Measurements from ENCODE around the gene ZNF619.
"Not testable (repeated sequence)": the region's sequence is repeated elsewhere in the genome, so short reads cannot be mapped to it uniquely, and the experiment has no call there.

ZNF619 gene

GRCh38 chr3:40456279-40456939 is 20.5 kb upstream of the ZNF619 start:
- peak overlapping the region; percentile 36 for H4K91ac ChIP-seq (ENCODE audit: low read length)
- H2BK120ac ChIP-seq (ENCODE audit: low read depth, low read length) = no peak overlapping the region
- peak overlapping the region; percentile 84 for H2AK5ac ChIP-seq (ENCODE audit: low read length, severe bottlenecking)
- H3K27me3 ChIP-seq (ENCODE audit: control insufficient read depth in 1 of 2, insufficient read depth in 1 of 2, low read length in 2 of 2) = no peaks in the 10 kb centered on the region
- peaks cover 16% of the 10 kb centered on the region for H3K79me1 ChIP-seq (replicated peaks; ENCODE audit: low read length, poor library complexity, severe bottlenecking)
- peak overlapping the region; percentile 63 to 64 for H2BK12ac ChIP-seq (ENCODE audit: low read length in 2 of 2)
- H4K8ac ChIP-seq (ENCODE audit: low read length) = peak overlapping the region; percentile 81
- H2BK5ac ChIP-seq (ENCODE audit: low read depth, low read length, poor library complexity, severe bottlenecking) = no peak overlapping the region
- peak overlapping the region; percentile 92 for H3K27ac ChIP-seq (ENCODE audit: low read length, poor library complexity, severe bottlenecking)
- H3K14ac ChIP-seq (ENCODE audit: low read length in 2 of 2) = no peak overlapping the region
- H3K23ac ChIP-seq (ENCODE audit: low read length in 2 of 2) = no peak overlapping the region
- no peak overlapping the region for H2BK15ac ChIP-seq (ENCODE audit: low read depth, poor library complexity, severe bottlenecking)
- no peak for DNase-seq
- H3K4me3 ChIP-seq (ENCODE audit: insufficient read depth in 1 of 2, low read depth in 1 of 2, low read length in 2 of 2) = peak overlapping the region in 1 of 2 experiments; percentile 96
- H3K4me1 ChIP-seq (ENCODE audit: control insufficient read depth, insufficient read depth, low read depth, low read length) = peaks cover 14% of the 10 kb centered on the region
- H3K4me2 ChIP-seq (ENCODE audit: low read length, poor library complexity, severe bottlenecking) = peak overlapping the region; percentile 66
- WGBS = 86% methylated on average over 26 of the region's 29 CpGs
- H3K9me3 ChIP-seq (ENCODE audit: control insufficient read depth, low read length) = no peaks in the 10 kb centered on the region
- no peak overlapping the region for H3K18ac ChIP-seq (ENCODE audit: low read depth in 1 of 2, low read length in 2 of 2)
- no peak overlapping the region for H2AFZ ChIP-seq (ENCODE audit: low read depth, low read length)
- no peak overlapping the region for H3K4ac ChIP-seq (ENCODE audit: low read depth in 1 of 2, low read length in 2 of 2)
- peak overlapping the region; percentile 98 for H3K9ac ChIP-seq (ENCODE audit: low read length)
- peaks cover 19 to 39% of the 10 kb centered on the region in 2 experiments for H3K36me3 ChIP-seq (ENCODE audit: control insufficient read depth in 1 of 2, insufficient read depth in 2 of 2, low read depth in 1 of 2, low read length in 2 of 2)

GRCh38 chr3:40456940-40457823 is 19.7 kb upstream of the ZNF619 start, which contains the start of gene RPL14:
Gene RPL14 (plus strand): TSS chr3:40457339. CDS start chr3:40457472, 133 bp downstream.
- Histone ChIP-seq H3K9me3 (ENCODE audit: control insufficient read depth, low read length) (no peaks in the 10 kb centered on the region), H2BK15ac (ENCODE audit: low read depth, poor library complexity, severe bottlenecking) (peak within 1 kb of the TSS; percentile 12), H2BK120ac (ENCODE audit: low read depth, low read length) (no peak within 1 kb of the TSS), H2AFZ (ENCODE audit: low read depth, low read length) (peak within 1 kb of the TSS; percentile 86), H2BK5ac (ENCODE audit: low read depth, low read length, poor library complexity, severe bottlenecking) (peak within 1 kb of the TSS; percentile 77), H3K9ac (ENCODE audit: low read length) (peak within 1 kb of the TSS; percentile 98), H3K4me2 (ENCODE audit: low read length, poor library complexity, severe bottlenecking) (peak within 1 kb of the TSS; percentile 66), H3K36me3 (ENCODE audit: control insufficient read depth in 1 of 2, insufficient read depth in 2 of 2, low read depth in 1 of 2, low read length in 2 of 2) (peaks cover 19 to 43% of the 10 kb centered on the region in 2 experiments), H3K27ac (ENCODE audit: low read length, poor library complexity, severe bottlenecking) (peak within 1 kb of the TSS; percentile 92), H3K18ac (ENCODE audit: low read depth in 1 of 2, low read length in 2 of 2) (peak within 1 kb of the TSS; percentile 56 to 98), H3K14ac (ENCODE audit: low read length in 2 of 2) (peak within 1 kb of the TSS in 1 of 2 experiments; percentile 96), H3K27me3 (ENCODE audit: control insufficient read depth in 1 of 2, insufficient read depth in 1 of 2, low read length in 2 of 2) (no peaks in the 10 kb centered on the region), H3K4me3 (ENCODE audit: insufficient read depth in 1 of 2, low read depth in 1 of 2, low read length in 2 of 2) (peak within 1 kb of the TSS; percentile 92 to 96), H2BK12ac (ENCODE audit: low read length in 2 of 2) (peak within 1 kb of the TSS; percentile 63 to 64), H4K91ac (ENCODE audit: low read length) (peak within 1 kb of the TSS; percentile 72), H2AK5ac (ENCODE audit: low read length, severe bottlenecking) (peak within 1 kb of the TSS; percentile 84), H3K4ac (ENCODE audit: low read depth in 1 of 2, low read length in 2 of 2) (peak within 1 kb of the TSS; percentile 79 to 87), H3K79me1 (replicated peaks; ENCODE audit: low read length, poor library complexity, severe bottlenecking) (peaks cover 15% of the 10 kb centered on the region), H3K4me1 (ENCODE audit: control insufficient read depth, insufficient read depth, low read depth, low read length) (peaks cover 14% of the 10 kb centered on the region), H4K8ac (ENCODE audit: low read length) (peak within 1 kb of the TSS; percentile 83), H3K23ac (ENCODE audit: low read length in 2 of 2) (peak within 1 kb of the TSS in 1 of 2 experiments; percentile 96)
- WGBS = under 1% methylated on average over 79 of the region's 79 CpGs
- DNase-seq = peak; percentile 97

- H3K27me3 ChIP-seq (ENCODE audit: control insufficient read depth in 1 of 2, insufficient read depth in 1 of 2, low read length in 2 of 2) = no peaks in the 10 kb centered on the region
- H3K27ac ChIP-seq (ENCODE audit: low read length, poor library complexity, severe bottlenecking) = no peak overlapping the region
- peak overlapping the region in 1 of 2 experiments; percentile 96 for H3K4me3 ChIP-seq (ENCODE audit: insufficient read depth in 1 of 2, low read depth in 1 of 2, low read length in 2 of 2)
- no peak overlapping the region for H3K18ac ChIP-seq (ENCODE audit: low read depth in 1 of 2, low read length in 2 of 2)
- H4K8ac ChIP-seq (ENCODE audit: low read length) = no peak overlapping the region
- H3K9me3 ChIP-seq (ENCODE audit: control insufficient read depth, low read length) = no peaks in the 10 kb centered on the region
- H4K91ac ChIP-seq (ENCODE audit: low read length) = no peak overlapping the region
- H2BK5ac ChIP-seq (ENCODE audit: low read depth, low read length, poor library complexity, severe bottlenecking) = no peak overlapping the region
- peak overlapping the region; percentile 39 for H3K4me2 ChIP-seq (ENCODE audit: low read length, poor library complexity, severe bottlenecking)
- no peak overlapping the region for H2BK15ac ChIP-seq (ENCODE audit: low read depth, poor library complexity, severe bottlenecking)
- no peak overlapping the region for H3K4ac ChIP-seq (ENCODE audit: low read depth in 1 of 2, low read length in 2 of 2)
- peak overlapping the region; percentile 98 for H3K9ac ChIP-seq (ENCODE audit: low read length)
- H3K23ac ChIP-seq (ENCODE audit: low read length in 2 of 2) = no peak overlapping the region
- DNase-seq = no peak
- no peak overlapping the region for H2BK120ac ChIP-seq (ENCODE audit: low read depth, low read length)
- peaks cover 10% of the 10 kb centered on the region for H3K79me1 ChIP-seq (replicated peaks; ENCODE audit: low read length, poor library complexity, severe bottlenecking)
- no peak overlapping the region for H3K14ac ChIP-seq (ENCODE audit: low read length in 2 of 2)
- 85% methylated on average over 2 of the region's 4 CpGs for WGBS
- no peak overlapping the region for H2BK12ac ChIP-seq (ENCODE audit: low read length in 2 of 2)
- H3K4me1 ChIP-seq (ENCODE audit: control insufficient read depth, insufficient read depth, low read depth, low read length) = peaks cover 13% of the 10 kb centered on the region
- no peak overlapping the region for H2AFZ ChIP-seq (ENCODE audit: low read depth, low read length)
- H3K36me3 ChIP-seq (ENCODE audit: control insufficient read depth in 1 of 2, insufficient read depth in 2 of 2, low read depth in 1 of 2, low read length in 2 of 2) = peaks cover 27 to 54% of the 10 kb centered on the region in 2 experiments
- no peak overlapping the region for H2AK5ac ChIP-seq (ENCODE audit: low read length, severe bottlenecking)
These were observed 18.4 kb upstream of the ZNF619 start for GRCh38 chr3:40458473-40458872.

- H3K9ac ChIP-seq (ENCODE audit: low read length); H2BK12ac ChIP-seq (ENCODE audit: low read length in 2 of 2); H3K4me3 ChIP-seq (ENCODE audit: insufficient read depth in 1 of 2, low read depth in 1 of 2, low read length in 2 of 2); H3K18ac ChIP-seq (ENCODE audit: low read depth in 1 of 2, low read length in 2 of 2); H2AFZ ChIP-seq (ENCODE audit: low read depth, low read length); H3K4me2 ChIP-seq (ENCODE audit: low read length, poor library complexity, severe bottlenecking); H4K91ac ChIP-seq (ENCODE audit: low read length); H3K27ac ChIP-seq (ENCODE audit: low read length, poor library complexity, severe bottlenecking); H3K14ac ChIP-seq (ENCODE audit: low read length in 2 of 2); H2BK120ac ChIP-seq (ENCODE audit: low read depth, low read length); H3K27me3 ChIP-seq (ENCODE audit: control insufficient read depth in 1 of 2, insufficient read depth in 1 of 2, low read length in 2 of 2); H4K8ac ChIP-seq (ENCODE audit: low read length); H2AK5ac ChIP-seq (ENCODE audit: low read length, severe bottlenecking); H3K4ac ChIP-seq (ENCODE audit: low read depth in 1 of 2, low read length in 2 of 2); DNase-seq; H3K79me1 ChIP-seq (replicated peaks; ENCODE audit: low read length, poor library complexity, severe bottlenecking); H3K23ac ChIP-seq (ENCODE audit: low read length in 2 of 2); H3K9me3 ChIP-seq (ENCODE audit: control insufficient read depth, low read length); H2BK5ac ChIP-seq (ENCODE audit: low read depth, low read length, poor library complexity, severe bottlenecking); H2BK15ac ChIP-seq (ENCODE audit: low read depth, poor library complexity, severe bottlenecking): not testable (repeated sequence)
- H3K4me1 ChIP-seq (ENCODE audit: control insufficient read depth, insufficient read depth, low read depth, low read length) = peaks cover 11% of the 10 kb centered on the region
- H3K36me3 ChIP-seq (ENCODE audit: control insufficient read depth in 1 of 2, insufficient read depth in 2 of 2, low read depth in 1 of 2, low read length in 2 of 2) = peaks cover 31 to 75% of the 10 kb centered on the region in 2 experiments
- WGBS = 94% methylated on average over 6 of the region's 6 CpGs
These were observed 16.4 kb upstream of the ZNF619 start for GRCh38 chr3:40460481-40460880.

Data from mesenchymal stem cell (in vitro differentiated cells and primary cell).